HG03280 (cell line): ENCODE data around the gene MTHFD1L.
"Not testable (repeated sequence)": the region's sequence is repeated elsewhere in the genome, so short reads cannot be mapped to it uniquely, and the experiment has no call there.

Experiments used
- ATAC-seq: cut with Tn5 transposase; IDR thresholded peaks from one replicate; pipeline ENCODE4 v1.9.1; 2021; ENCODE audit warnings: mild to moderate bottlenecking, moderate library complexity; ENCODE audit not compliant: unreplicated experiment

The MTHFD1L gene

DNA sequence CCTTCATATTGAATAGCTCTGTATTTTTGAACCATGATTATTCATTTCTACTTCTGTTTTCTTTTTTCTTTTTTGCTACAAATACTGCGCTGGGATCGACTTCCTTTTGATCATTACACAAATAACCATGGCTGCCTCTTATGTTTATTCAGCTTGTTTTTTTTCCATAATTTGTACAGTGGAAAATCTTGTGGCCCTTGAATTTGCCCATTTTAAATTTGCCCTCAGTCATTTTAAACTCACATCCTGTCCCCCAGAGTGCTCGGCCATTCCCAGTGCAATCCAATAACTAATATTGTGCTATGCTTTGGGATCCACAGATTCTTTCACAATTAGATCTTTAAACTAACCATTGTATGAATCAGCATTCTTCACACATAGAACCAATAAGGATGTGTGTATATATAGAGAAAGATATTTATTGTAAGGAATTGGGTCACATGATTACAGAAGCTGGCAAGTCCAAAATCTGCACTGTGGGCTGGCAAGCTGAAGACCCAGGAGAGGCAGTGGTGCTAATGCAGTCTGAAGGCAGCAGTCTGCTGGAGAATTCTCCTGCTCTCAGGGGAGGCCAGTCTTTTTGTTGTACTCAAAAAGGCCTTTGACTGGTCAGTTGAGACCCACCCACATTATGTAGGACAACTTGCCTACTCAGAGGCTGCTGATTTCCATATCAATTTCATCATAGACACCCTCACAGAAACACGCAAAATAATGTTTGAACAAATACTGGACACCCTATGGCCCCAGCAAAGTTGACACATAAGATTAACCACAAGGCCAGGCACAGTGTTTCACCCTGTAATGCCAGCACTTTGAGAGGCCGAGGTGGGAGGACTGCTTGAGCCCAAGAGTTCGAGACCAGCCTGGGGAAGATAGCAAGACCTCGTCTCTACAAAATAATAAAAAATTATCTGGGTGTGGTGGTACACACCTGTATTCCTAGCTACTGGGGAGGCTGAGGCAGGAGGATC, 147.1 kb downstream of the MTHFD1L start:
- no peak for ATAC-seq

- ATAC-seq = no peak
Measured at GRCh38 chr6:151014404-151015100, 149.1 kb downstream of the MTHFD1L start.

DNA sequence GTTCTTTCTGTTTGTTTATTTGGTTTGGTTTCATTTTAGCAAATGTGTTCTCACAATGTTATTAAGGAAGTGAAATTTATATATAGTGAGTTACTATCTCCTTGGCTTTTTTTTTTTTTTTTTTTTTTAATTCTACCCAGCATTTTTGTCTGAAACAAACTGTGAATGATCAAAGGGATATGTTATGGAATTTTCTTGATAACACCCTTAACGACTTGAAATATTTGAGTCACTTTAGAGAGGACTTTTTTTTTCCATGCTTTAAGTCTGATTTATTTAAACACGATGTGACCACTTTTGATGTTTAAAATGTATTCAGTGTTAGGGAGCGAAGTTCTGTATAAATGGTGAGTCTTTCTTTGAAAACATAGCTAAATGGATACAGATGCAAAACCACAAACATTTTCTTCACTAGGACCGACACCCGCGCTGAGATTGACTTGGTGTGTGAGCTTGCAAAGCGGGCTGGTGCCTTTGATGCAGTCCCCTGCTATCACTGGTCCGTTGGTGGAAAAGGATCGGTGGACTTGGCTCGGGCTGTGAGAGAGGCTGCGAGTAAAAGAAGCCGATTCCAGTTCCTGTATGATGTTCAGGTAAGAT, 149.7 kb downstream of the MTHFD1L start:
- no peak for ATAC-seq

DNA sequence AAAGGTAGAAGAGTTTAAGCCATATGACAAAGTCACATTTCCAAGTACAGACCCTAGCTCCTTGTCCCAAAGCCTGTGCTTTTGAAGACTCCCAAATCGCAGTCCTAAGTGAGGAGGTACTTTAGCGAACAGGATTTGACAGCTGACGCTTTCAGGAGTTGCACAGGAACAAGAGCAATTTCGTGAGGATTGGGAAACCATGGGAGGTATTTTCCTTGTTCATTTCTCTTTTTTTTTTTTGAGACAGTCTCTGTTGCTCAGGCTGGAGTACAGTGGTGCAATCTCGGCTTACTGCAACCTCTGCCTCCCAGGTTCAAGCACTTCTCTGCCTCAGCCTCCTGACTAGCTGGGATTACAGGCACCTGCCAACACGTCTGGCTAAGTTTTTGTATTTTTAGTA, 150.6 kb downstream of the MTHFD1L start:
- no peak for ATAC-seq

GRCh38 chr6:151018046-151018445, 152.5 kb downstream of the MTHFD1L start:
- no peak for ATAC-seq

DNA sequence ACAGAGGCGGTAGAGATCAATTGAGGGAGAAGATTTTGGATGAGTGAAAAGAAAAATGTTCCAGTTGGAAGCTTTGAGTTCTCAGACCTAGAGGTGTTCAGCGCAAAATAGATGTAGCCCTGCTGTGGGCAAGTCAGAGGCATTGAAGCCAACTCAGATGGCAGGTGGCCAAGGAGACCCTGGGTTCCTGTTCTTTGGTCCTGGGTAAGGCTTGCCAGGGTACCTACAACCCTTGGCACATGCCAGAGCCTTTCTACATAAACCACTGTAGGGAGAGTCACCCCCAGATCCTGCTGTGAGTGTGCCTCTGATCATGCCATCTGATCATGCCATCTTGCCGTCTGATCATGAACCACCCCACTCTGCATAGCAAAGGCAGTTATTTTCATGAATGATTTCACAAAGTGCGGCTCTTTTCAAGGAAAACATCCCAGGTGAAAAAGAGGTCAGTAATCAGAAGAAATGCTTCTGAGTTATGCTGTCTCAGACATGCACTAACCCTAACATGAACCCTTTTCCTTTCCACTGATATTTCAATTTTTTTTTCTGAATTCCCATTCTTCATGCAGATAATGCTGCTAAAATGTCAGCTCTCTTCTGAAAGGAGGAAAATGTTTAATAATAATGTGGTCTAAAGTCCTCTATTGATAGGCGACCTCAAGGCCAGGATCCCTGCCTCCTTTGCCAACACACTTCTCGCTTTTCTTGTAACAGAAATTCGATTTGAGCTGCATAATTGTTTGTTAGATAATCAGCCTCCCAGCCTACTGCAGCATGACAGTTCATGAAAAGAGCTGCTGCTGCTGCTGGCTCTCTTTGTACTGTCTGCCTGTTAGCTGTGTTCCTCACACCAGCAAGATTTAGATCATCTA, 153.6 kb downstream of the MTHFD1L start:
- no peak for ATAC-seq

DNA sequence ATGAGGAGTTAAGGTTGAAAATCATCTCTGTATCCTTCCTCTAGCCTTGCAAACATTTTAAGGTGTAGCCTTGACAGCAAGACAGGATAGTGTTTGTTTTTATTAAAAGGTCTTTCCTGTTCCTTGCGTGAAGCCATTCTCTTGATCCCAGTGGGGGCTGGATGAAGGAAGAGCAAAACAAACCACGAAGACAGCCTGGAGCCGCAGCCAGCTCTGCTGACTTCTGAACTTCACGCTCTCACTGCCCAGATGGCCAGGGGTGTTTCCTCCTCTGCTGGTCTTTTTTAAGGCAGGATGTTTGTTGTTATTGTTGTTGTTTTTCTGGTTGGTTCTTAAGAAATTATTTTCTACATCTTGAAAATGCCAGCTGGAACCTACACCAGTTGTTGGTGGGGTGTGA, 156.4 kb downstream of the MTHFD1L start:
- ATAC-seq = no peak

DNA sequence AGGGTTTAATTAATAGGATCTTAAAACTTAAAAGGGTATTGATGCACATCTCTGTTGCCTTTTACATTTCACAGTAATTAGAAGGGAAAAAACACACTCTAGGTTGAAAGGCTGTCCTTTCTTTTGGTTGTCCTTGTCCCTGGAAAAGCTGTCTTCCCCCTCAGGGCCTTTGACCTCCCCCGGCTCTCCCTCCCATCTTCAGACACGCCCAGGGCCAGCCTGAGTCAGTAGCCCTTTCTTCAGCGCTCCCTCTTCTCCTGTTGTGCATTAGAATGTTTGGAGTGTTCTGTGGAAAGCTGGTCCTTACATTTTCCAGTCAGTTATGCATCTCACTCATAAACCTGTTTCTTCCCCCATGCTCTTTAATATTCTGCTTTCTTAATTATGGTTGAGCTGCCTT, 157.0 kb downstream of the MTHFD1L start:
- no peak for ATAC-seq

GRCh38 chr6:151023342-151023741, 157.8 kb downstream of the MTHFD1L start:
- no peak for ATAC-seq

GRCh38 chr6:151024597-151024996, 159.1 kb downstream of the MTHFD1L start:
- ATAC-seq = no peak

GRCh38 chr6:151025076-151025475, 159.6 kb downstream of the MTHFD1L start:
- ATAC-seq = no peak

DNA sequence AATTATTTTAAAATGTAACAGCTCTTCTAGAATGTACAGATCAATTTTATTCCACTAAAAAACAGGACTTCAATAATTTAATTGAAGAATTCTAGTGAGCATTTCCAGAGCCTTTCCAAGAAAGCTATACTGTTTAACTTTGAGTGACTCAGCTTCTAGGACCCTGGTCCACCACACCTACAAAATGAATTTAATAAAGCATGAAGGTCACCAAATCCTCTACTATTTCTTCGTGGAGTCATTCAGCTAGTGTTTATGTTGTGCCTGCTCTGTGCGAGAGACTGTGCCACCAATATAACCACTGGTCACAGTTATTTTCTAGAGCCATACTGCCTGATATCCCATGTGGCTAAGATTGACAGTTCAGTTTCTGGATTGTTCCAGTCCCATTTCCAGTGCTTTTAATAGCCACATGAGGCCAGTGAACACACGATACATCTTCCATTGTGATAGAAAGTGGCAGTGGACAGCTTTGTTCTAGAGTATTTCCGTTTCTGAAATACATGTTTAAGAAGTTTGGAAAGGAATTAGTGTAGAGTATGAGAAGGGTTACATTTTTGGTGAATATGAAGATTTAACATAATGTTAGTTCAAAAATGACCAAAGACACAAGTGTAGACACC, 160.7 kb downstream of the MTHFD1L start:
- ATAC-seq = no peak

DNA sequence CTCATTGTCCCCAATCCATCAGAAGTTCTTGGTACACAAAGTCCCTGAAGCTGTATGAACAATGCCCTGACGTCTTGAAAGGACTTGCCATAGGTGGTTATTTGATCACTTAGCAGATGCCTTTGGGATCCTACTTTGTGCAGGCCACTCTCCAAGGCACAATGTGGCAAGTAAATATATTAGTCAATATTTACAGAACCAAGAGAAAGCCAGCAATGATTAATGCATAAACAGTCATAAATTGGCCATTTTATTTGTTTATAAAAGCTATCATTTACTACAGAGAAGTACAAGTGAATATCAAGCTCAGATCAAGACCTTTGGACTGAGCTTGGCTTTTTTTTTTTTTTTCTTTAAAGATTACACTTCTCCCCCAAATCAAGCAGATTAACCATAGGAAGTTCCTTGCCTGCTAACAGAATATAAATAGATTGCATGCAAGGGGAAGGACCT, 161.8 kb downstream of the MTHFD1L start:
- no peak for ATAC-seq

DNA sequence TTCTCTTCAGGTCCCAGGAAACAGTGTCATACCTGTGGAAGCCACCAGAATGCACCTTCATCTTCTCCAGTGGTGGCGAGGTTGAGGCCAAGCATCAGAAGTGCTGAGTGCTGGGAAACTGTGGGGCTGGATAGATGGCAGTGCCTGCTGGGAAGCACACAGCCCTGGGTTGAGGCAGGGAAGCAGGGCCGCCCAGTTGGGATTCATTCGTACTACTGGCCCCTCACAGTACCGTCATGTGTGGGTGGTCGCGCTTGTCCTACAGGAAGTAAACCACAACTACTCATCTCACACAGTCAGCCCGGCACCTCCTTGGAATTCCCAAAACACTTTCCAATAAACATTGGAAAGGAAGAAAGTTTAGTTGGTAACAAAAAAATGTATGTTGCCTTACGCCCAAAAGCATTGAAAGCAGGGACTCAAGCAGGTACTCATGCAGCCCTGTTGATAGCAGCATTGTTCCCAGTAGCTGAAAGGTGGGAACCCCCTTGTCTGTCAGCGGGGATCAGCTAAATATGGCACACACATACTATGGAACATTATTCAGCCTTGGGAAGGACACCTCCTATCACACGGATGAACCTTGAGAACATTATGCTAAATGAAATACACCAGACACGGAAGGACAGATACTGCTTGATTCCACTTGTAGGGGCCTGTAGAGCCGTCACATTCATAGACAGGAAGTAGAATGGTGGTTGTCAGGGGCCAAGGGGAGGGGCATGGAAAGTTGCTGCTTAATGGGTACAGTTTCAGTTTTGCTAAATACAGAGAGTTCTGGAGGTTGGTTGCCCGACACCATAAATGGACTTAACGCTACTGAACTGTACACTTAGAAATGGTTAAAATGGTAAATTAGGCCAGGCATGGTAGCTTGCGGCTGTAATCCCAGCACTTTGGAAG, 162.7 kb downstream of the MTHFD1L start:
- no peak for ATAC-seq

- no peak for ATAC-seq
Measured at GRCh38 chr6:151029970-151030369, 164.5 kb downstream of the MTHFD1L start.

- ATAC-seq = no peak
Measured at GRCh38 chr6:151032034-151032433, 166.5 kb downstream of the MTHFD1L start.

DNA sequence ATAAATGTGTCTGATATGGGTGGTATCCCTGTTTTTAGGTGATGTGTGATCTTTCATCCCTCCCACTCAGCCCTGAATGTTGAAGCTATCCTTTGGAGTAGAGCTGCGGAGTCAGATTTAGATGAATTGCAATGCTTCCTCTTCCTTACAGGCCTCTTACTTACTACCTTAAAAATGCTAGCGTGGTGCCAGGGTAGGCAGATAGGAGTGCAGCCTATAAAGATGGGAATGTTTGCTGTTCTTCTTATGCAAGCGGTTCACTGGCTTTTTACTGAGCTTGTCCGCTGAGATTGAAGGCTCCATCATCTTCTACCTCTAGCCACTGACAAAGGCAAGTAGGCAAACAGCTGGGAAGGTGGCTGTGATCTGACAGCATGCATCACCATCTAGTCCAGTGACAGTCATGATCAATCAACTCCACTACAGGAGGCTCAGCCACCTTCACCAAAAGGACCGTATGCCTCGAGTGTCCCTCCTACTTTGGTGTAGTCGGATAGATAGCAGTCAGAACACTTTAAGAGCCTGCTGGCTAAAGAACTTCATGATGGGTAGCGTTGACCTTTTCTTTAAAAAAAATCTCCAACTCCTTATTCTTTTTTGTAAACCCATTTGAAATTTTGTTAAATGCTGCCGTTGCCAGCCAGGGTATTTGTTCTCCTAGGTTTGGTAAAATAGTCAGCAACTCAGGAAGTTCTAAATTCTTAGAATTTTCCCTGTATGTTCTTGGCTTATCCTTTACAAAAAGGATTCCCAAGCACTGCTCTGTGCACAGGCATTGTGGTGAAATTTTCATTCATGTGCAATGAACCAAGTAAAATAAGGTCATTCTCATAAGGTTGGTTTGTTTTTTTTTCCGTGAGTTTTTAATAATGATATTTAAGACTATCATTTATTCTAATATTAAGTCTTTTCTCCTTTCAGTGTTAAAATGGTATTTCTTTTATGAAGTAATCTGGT, 169.6 kb downstream of the MTHFD1L start:
- ATAC-seq = no peak

DNA sequence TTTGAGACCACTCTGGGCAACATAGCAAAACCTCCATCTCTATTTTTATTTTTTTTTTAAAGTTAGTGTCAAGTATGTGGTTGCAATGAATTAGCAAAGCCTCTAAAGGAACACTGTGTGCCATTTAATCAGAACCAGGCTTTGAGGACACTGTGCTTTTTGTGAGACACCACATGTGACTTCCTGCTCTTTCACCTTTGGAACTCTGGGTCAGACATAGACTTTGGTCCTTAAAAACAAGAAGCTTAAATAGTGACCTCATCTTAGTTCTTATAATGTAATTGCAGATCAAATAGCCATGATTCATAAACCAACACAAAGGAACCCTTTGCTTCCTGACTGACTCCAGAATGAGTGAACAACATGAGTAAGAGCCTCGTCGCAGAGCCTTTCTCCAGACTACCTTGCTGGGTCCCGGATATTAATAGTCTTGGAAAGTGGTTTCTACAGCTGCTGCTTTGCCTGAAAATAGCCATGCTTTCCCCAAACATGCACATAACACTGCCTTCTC, 170.8 kb downstream of the MTHFD1L start:
- ATAC-seq = not testable (repeated sequence)
